Measurements from ENCODE around the gene PLN. TPM values are rescaled to one million over a fixed set of nuclear protein-coding genes. Genes with fewer than 3 reads are reported as not detected.

Gene PLN
- total RNA-seq, 1 donor from 2014 or later = not detected

DNA sequence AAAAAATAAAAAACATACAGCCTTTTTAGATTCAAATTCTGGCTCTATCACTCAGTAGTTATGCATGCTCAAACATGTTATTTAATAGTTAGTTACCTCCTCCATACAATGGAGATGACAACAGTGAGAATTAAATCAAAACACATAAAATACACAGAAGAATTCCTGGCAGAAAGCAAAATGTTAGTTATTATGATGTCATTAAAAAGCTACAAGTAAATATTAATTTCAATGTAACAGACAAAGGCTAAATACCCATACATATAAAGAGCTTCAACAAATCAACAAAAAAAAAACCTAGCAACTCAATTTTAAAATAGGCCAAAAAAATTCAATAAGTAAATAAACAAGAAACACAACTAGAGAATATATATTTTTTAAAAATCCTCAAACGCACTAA lies 21.4 kb downstream of the PLN start:
- Mint-ChIP-seq H3K36me3 (ENCODE audit: low read depth) (peaks cover 11% of the 10 kb centered on the region), H3K27me3 (ENCODE audit: insufficient read depth) (no peaks in the 10 kb centered on the region), H3K9me3 (peaks cover 13% of the 10 kb centered on the region), H3K4me3 (no peak overlapping the region), H3K27ac (no peak overlapping the region), H3K4me1 (ENCODE audit: low read depth) (peaks cover 23% of the 10 kb centered on the region)
- intact Hi-C loops (cut with micrococcal nuclease) = no loop called here
- DNase-seq (ENCODE audit: low spot score) = no peak

DNA sequence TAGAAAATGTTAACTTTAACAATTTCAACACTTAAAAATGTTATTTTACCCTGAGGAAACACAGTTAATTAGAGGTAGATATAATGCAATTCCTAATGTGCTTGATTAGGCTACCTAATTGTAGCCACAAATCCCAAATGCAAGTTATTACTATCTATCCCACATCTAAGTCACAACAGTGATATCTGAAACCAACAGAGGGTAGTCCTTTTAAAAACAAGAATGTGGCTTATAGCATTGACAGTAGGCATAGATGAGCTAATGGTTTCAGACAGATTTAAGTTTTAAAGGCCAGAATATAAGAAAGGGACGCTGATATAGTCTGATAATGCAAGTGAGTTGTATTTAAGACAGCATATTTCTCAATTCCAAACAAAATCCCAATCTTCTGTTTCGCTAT lies 23.0 kb downstream of the PLN start:
- Mint-ChIP-seq H3K4me1 (ENCODE audit: low read depth) (peaks cover 10% of the 10 kb centered on the region), H3K27ac (no peak overlapping the region), H3K36me3 (ENCODE audit: low read depth) (peaks cover 27% of the 10 kb centered on the region), H3K27me3 (ENCODE audit: insufficient read depth) (no peaks in the 10 kb centered on the region), H3K9me3 (peaks cover 29% of the 10 kb centered on the region), H3K4me3 (no peak overlapping the region)
- DNase-seq (ENCODE audit: low spot score) = no peak
- intact Hi-C loops (cut with micrococcal nuclease) = no loop called here

DNA sequence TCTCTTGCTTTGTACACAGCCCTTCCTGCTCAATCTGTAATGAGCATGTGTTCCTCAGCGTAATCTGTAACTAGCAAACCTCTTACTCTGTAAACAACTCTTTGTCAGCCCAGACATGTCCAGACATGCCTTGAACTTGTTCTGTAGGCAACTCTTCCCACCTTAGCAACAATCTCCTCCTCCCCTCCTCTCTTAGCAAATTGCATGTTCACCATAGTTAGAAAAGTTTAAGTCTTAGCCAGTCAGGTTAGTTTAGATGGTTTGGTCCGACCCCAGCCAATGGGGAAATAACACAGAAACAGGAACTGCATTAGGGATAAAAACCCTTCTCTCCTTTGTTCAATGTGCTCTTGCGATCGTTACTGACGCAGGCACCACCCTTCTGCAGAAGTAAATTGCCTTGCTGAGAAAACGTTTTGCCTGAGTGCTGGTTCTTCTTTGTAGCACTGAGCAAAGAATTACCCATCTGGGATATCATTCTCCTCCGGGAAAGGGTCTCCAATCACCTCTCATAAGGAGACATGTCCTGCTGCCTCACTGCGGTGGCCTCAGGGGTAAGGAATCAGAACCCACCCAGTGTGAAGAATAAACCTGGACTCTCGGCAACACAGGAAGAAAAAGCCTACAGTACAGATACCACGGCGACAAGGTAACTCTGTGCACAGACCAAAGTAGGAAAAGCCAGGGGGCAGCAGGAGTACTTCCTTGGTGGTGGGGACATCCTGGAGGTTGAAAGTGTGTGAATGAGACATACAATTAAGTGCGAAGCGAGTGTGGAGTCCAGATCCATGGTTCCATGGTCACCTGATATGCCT lies 26.2 kb downstream of the PLN start:
- Mint-ChIP-seq H3K9me3 (peaks cover 54% of the 10 kb centered on the region), H3K27me3 (ENCODE audit: insufficient read depth) (no peaks in the 10 kb centered on the region), H3K27ac (peak overlapping the region; percentile 19), H3K4me3 (no peak overlapping the region), H3K36me3 (ENCODE audit: low read depth) (peaks cover 48% of the 10 kb centered on the region), H3K4me1 (ENCODE audit: low read depth) (no peaks in the 10 kb centered on the region)
- no peak for DNase-seq (ENCODE audit: low spot score)
- intact Hi-C loops (cut with micrococcal nuclease) = no loop called here

DNA sequence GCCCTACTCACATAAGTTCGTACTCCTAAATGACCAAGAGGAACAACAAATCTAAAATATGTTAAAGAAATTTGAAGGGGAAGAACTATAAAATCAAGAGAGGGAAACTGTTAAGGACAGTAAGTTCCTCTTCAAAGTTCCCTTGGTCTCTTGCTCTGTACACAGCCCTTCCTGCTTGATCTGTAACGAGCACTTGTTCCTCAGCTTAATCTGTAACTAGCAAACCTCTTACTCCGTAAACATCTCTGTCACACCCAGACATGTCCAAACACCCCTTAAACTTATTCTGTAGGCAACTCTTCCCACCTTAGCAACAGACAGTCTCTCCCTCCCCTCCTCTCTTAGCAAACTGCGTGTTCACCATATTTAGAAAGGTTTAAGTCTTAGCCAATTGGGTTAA lies 29.9 kb downstream of the PLN start:
- intact Hi-C loops (cut with micrococcal nuclease) = no loop called here
- H3K36me3 Mint-ChIP-seq (ENCODE audit: low read depth) = peaks cover 72% of the 10 kb centered on the region
- no peak for DNase-seq (ENCODE audit: low spot score)
- no peak overlapping the region for H3K4me3 Mint-ChIP-seq
- H3K27me3 Mint-ChIP-seq (ENCODE audit: insufficient read depth) = no peaks in the 10 kb centered on the region
- H3K27ac Mint-ChIP-seq = no peak overlapping the region
- H3K4me1 Mint-ChIP-seq (ENCODE audit: low read depth) = no peaks in the 10 kb centered on the region
- H3K9me3 Mint-ChIP-seq = peaks cover 65% of the 10 kb centered on the region

DNA sequence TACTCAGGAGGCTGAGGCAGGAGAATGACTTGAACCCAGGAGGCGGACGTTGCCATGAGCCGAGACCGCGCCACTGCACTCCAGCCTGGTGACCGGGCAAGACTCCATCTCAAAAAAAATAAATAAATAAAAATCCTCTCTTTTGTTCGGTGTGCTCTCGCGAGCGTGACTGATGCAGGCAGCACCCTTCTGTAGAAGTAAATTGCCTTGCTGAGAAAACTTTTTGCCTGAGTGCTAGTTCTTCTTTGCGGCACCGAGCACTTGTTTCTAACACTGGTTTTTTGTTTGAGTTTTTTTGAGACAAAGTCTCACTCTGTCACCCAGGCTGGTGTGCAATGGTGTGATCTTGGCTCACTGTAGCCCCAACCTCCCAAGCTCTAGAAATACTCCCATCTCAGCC lies 30.5 kb downstream of the PLN start:
- peaks cover 60% of the 10 kb centered on the region for H3K9me3 Mint-ChIP-seq
- H3K27me3 Mint-ChIP-seq (ENCODE audit: insufficient read depth) = no peaks in the 10 kb centered on the region
- intact Hi-C loops (cut with micrococcal nuclease) = no loop called here

DNA sequence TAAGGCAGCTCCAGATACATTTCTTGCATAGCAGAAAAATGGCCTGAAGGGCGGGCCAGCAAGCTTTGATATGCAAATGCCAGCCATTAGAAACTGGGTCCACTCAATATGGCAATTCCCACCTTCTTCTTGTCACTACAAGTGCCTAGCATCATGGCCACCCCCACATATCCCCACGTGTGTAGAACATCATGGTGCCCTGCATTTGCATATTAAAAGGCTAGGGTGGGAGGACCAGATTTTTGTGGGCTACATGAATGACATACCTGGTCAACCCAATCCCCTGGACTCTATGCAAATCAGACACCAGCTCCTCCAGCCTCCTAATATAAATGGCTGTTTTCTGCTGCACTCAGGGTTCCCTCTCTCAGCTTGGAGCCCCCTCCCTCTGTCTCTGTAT lies 31.7 kb downstream of the PLN start:
- no peaks in the 10 kb centered on the region for H3K4me1 Mint-ChIP-seq (ENCODE audit: low read depth)
- intact Hi-C loops (cut with micrococcal nuclease) = loop anchor here (2.0 kb wide), 1 partner anchor 15 kb away; no protein-coding TSS in a partner anchor
- H3K36me3 Mint-ChIP-seq (ENCODE audit: low read depth) = peaks cover 58% of the 10 kb centered on the region
- H3K27ac Mint-ChIP-seq = peak overlapping the region; percentile 16
- peaks cover 49% of the 10 kb centered on the region for H3K9me3 Mint-ChIP-seq
- H3K4me3 Mint-ChIP-seq = no peak overlapping the region
- no peak for DNase-seq (ENCODE audit: low spot score)
- no peaks in the 10 kb centered on the region for H3K27me3 Mint-ChIP-seq (ENCODE audit: insufficient read depth)

More for the DNA sequence above, 30.5 kb downstream of the PLN start:
- H3K27ac Mint-ChIP-seq = no peak overlapping the region
- no peak overlapping the region for H3K4me3 Mint-ChIP-seq
- no peak for DNase-seq (ENCODE audit: low spot score)
- no peaks in the 10 kb centered on the region for H3K4me1 Mint-ChIP-seq (ENCODE audit: low read depth)
- H3K36me3 Mint-ChIP-seq (ENCODE audit: low read depth) = peaks cover 68% of the 10 kb centered on the region

DNA sequence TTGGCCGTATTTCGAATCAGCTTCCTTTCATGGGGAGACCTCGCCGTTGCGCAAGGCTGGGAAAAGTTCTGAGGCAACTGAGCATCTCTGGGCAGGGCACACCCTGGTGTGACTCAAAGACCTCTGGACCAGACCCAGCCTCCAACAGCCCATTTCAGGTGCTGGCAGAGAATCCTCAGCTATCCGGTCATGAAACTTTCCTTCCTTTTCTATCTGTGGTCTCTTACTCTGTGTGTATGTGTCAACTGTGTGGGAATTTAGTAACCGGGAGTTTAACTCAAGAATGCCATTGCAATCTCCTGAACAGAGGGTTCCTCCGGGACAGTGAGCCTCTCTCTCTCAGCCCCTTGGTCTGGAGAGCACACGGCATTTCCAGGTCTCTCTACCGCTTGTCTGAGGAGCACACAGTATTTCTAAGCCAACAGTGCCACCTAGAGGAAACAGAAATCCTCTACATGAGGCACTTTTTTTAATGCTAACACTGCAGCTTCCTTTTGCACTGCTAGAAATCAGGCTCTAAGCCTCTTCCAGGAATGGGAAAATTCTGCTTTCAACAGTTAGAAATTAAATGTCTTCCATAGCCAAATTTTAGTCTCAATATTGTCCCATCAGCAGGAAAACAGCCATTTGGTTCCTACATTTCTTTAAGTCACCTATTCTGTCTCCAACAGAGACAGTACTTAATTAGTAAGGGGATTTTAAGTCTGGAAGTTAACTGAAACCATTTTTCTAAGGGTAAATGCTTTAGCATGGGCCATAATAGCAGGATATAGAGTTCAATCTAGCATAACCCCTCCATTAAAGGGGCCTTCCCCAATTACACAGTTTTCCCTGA lies 32.7 kb downstream of the PLN start:
- Mint-ChIP-seq H3K27ac (no peak overlapping the region), H3K36me3 (ENCODE audit: low read depth) (peaks cover 49% of the 10 kb centered on the region), H3K4me1 (ENCODE audit: low read depth) (no peaks in the 10 kb centered on the region), H3K4me3 (no peak overlapping the region), H3K9me3 (peaks cover 39% of the 10 kb centered on the region), H3K27me3 (ENCODE audit: insufficient read depth) (no peaks in the 10 kb centered on the region)
- DNase-seq (ENCODE audit: low spot score) = no peak
- intact Hi-C loops (cut with micrococcal nuclease) = loop anchor here (1.0 to 2.0 kb wide), 2 partner anchors 16 to 298 kb away; no protein-coding TSS in a partner anchor

DNA sequence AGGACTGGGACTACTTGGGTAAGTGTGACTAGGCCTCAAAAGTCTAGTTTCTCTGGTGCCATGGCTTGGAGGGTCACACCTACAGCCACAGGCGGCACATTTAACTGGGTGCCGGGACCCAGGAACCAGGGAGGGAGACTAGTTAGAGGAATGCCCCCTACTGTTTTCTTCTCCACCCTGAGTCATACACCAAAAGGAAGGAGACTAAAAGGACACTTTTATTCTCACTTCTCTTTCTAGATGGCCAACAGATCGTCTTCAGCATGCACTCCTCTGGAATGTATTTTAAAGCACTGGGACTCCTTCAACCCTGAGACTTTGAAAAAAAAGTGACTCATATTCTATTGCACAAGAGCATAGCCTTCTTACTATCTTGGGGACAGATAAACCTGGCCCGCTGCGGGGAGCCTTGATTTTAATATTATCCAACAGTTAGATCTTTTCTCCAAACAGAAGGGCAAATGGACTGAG lies 33.4 kb downstream of the PLN start:
- Mint-ChIP-seq H3K4me1 (ENCODE audit: low read depth) (no peaks in the 10 kb centered on the region), H3K9me3 (peaks cover 32% of the 10 kb centered on the region), H3K27me3 (ENCODE audit: insufficient read depth) (no peaks in the 10 kb centered on the region), H3K36me3 (ENCODE audit: low read depth) (peaks cover 44% of the 10 kb centered on the region), H3K4me3 (no peak overlapping the region), H3K27ac (no peak overlapping the region)
- DNase-seq (ENCODE audit: low spot score) = no peak
- intact Hi-C loops (cut with micrococcal nuclease) = loop anchor here (1.0 to 2.0 kb wide), 2 partner anchors 17 to 298 kb away; no protein-coding TSS in a partner anchor

DNA sequence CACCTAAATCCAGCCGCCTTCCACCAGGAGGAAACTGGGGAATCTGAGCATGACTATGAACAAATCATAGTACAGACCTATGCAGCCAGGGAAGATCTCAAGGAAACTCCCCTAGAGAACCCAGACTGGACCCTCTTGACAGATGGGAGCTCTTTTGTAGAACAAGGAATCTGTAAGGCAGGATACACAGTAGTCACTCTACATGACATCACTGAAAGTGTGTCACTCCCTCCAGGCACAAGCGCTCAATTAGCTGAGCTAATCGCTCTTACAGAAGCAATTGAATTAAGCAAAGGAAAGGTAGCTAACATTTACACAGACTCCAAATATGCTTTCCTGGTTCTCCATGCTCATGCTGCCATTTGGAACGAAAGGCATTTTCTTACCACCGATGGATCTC lies 36.8 kb downstream of the PLN start:
- H3K36me3 Mint-ChIP-seq (ENCODE audit: low read depth) = peaks cover 31% of the 10 kb centered on the region
- no peaks in the 10 kb centered on the region for H3K4me1 Mint-ChIP-seq (ENCODE audit: low read depth)
- H3K9me3 Mint-ChIP-seq = peaks cover 9% of the 10 kb centered on the region
- intact Hi-C loops (cut with micrococcal nuclease) = no loop called here
- no peaks in the 10 kb centered on the region for H3K27me3 Mint-ChIP-seq (ENCODE audit: insufficient read depth)
- no peak for DNase-seq (ENCODE audit: low spot score)
- no peak overlapping the region for H3K27ac Mint-ChIP-seq
- no peak overlapping the region for H3K4me3 Mint-ChIP-seq

DNA sequence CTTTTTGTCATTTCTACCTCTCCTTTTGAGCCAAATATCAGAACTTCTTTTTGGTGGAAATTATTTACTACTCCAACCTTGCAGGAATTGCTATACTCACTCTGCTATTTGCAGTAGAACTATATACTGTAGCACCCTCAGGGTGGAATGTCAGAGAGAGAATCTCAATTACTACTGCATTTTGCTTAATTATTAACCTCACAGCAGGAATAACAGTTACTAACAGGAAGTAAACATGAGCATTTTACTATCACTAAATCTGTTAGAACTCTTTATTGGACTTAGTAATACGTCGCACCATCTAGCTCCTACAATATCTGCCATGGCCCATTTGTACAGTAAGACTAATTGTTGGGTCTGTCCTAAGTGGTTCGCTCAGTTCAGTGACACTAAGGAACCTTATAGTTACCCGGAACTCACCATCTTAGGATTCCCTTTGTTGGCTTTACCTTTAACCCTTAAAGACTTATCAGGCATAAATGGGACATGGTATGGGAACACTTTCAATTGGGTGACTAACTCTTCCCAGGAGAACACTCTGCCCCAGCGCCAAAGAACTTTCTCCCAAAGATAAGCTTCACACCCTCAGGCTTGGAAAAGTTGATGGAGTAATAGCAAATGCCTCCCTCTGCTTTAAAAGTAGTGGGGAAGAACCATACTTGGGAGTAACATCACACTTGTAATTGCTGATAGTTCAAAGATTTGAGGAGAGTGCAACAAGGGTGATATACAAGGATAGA lies 38.8 kb downstream of the PLN start:
- Mint-ChIP-seq H3K27ac (no peak overlapping the region), H3K9me3 (no peaks in the 10 kb centered on the region), H3K4me1 (ENCODE audit: low read depth) (peaks cover 6% of the 10 kb centered on the region), H3K4me3 (no peak overlapping the region), H3K36me3 (ENCODE audit: low read depth) (peaks cover 25% of the 10 kb centered on the region), H3K27me3 (ENCODE audit: insufficient read depth) (no peaks in the 10 kb centered on the region)
- intact Hi-C loops (cut with micrococcal nuclease) = no loop called here
- DNase-seq (ENCODE audit: low spot score) = no peak

DNA sequence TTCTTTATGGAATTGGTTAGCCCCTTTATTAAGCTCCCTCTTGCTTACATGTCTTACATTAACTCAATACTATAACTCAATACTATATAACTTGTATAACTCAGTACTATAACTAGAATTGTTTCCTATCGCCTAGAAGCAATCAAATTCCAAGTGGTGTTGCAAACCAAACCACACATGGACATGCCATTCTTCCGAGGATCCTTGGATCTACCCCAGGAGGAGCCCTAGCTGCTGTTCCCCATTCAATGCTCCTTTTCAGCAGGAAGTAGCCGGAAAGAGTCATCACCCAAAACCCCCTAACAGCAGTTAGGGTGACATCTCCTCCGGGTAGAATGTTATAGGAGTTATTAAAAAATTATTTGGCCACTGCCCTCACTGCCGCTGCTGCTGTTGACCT lies 40.5 kb downstream of the PLN start:
- Mint-ChIP-seq H3K36me3 (ENCODE audit: low read depth) (peaks cover 21% of the 10 kb centered on the region), H3K27ac (no peak overlapping the region), H3K27me3 (ENCODE audit: insufficient read depth) (no peaks in the 10 kb centered on the region), H3K4me1 (ENCODE audit: low read depth) (peaks cover 7% of the 10 kb centered on the region), H3K9me3 (no peaks in the 10 kb centered on the region), H3K4me3 (no peak overlapping the region)
- no peak for DNase-seq (ENCODE audit: low spot score)
- intact Hi-C loops (cut with micrococcal nuclease) = no loop called here

DNA sequence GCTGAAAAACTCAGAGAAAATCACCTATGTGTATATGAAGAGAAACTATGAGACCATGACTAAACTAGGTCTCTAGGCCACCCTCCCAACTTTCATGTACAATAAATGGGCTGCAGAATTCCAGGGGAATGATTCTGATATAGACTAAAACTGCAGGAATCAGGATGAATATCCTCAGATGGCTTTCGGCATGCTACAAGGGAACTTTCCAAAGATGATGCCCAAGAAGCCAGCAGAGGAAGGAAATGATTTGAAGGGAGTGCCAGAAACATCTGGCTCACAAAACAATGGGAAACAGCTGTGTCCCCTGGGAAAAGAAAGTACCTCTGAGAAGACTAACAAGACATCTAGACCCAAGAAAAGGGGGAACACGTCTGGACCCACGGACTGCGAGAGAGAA lies 41.1 kb downstream of the PLN start:
- intact Hi-C loops (cut with micrococcal nuclease) = no loop called here
- Mint-ChIP-seq H3K36me3 (ENCODE audit: low read depth) (peaks cover 25% of the 10 kb centered on the region), H3K27ac (peak overlapping the region; percentile 27)

More for the DNA sequence above, 41.1 kb downstream of the PLN start:
- H3K4me3 Mint-ChIP-seq = no peak overlapping the region
- H3K9me3 Mint-ChIP-seq = peaks cover 3% of the 10 kb centered on the region
- peaks cover 12% of the 10 kb centered on the region for H3K4me1 Mint-ChIP-seq (ENCODE audit: low read depth)
- DNase-seq (ENCODE audit: low spot score) = no peak
- H3K27me3 Mint-ChIP-seq (ENCODE audit: insufficient read depth) = no peaks in the 10 kb centered on the region

All from activated T-helper 1 cell treated with anti-CD3 and anti-CD28 coated beads, Interleukin-12 subunit alpha, Interleukin-12 subunit beta, Interleukin-2, Interleukin-4 antibody, amounts not matched to agents 30 ng/mL and 10 ng/mL and 1 ng/mL, durations not matched to agents 14 hours and 24 hours and 36 hours (primary cell).